Kidney (tissue), 14 donors: ENCODE results near the gene CAPZA1. TPM values are rescaled to one million over a fixed set of nuclear protein-coding genes. Genes with fewer than 3 reads are reported as not detected.

Experiments used
- DNase-seq, 5 donors: peaks; one replicate each; pipeline ENCODE4 v3.0.0-alpha.2; 2013 to 2020
- FAIRE-seq: peaks from 2 replicates; lab custom pipeline; 2012; peaks lifted over from hg19 to GRCh38; lab: Jason Lieb, UNC
- H3K27ac ChIP-seq, 2 donors: one replicate each; pipeline ENCODE4 v1.7.0; 2013; ENCODE audit warnings: low read depth in 2 of 2, low read length in 2 of 2, inconsistent platforms in 1 of 2
- H3K27me3 ChIP-seq: one replicate; pipeline ENCODE4 v1.7.1; 2013; ENCODE audit warnings: low read length, inconsistent platforms; ENCODE audit not compliant: control insufficient read depth, insufficient read depth
- H3K36me3 ChIP-seq, 3 donors: one replicate each; pipeline versions ENCODE4 v1.7.0 to v1.7.1; 2013; ENCODE audit warnings: low read length in 3 of 3, control low read depth in 1 of 3, inconsistent platforms in 1 of 3; ENCODE audit not compliant: insufficient read depth in 3 of 3, control insufficient read depth in 2 of 3
- H3K4me1 ChIP-seq, 3 donors: one replicate each; pipeline versions ENCODE4 v1.7.0 to v1.7.1; 2013; ENCODE audit warnings: low read length in 3 of 3, inconsistent platforms in 1 of 3, low read depth in 1 of 3; ENCODE audit not compliant: control insufficient read depth in 2 of 3, insufficient read depth in 2 of 3
- H3K4me3 ChIP-seq, 3 donors: one replicate each; pipeline versions ENCODE4 v1.7.0 to v1.8.1; 2013; ENCODE audit warnings: low read length in 3 of 3, control low read depth in 1 of 3, inconsistent platforms in 1 of 3
- H3K9ac ChIP-seq, 3 donors: one replicate each; pipeline versions ENCODE4 v1.7.0 to v1.7.1; 2013; ENCODE audit warnings: low read length in 3 of 3, control low read depth in 1 of 3, inconsistent platforms in 1 of 3
- H3K9me3 ChIP-seq, 3 donors: one replicate each; pipeline versions ENCODE4 v1.7.0 to v1.7.1; 2013; ENCODE audit warnings: low read length in 3 of 3, control low read depth in 1 of 3, inconsistent platforms in 1 of 3; ENCODE audit not compliant: control insufficient read depth in 2 of 3, insufficient read depth in 1 of 3
- intact Hi-C: fragments of 100-400 bp; cut with DNase I; formaldehyde crosslinking; loops from one replicate; pipeline ENCODE4 v1.11.1; 2022
- polyA plus RNA-seq: library from polyadenylated mRNA; stranded (reverse); fragments of 350-450 nt; fragmentation: Illumina TruSeq; extraction: RNeasy Lipid Tissue Mini Kit (QIAGEN cat#74804); gene quantifications from one replicate; pipeline ENCODE4 v1.2.3, GENCODE V29; 2014; ENCODE audit warnings: low read depth, low replicate concordance; ENCODE audit not compliant: insufficient read depth
- total RNA-seq: library from RNA; stranded (reverse); fragmentation: NEBNext Ultra II Directional; extraction: Animal tissue kit (Norgen Biotek cat#: 25700); gene quantifications from one replicate; pipeline ENCODE4 v1.2.1, GENCODE V29; 2021
- TF ChIP-seq, protein P1 (sequence below): IDR thresholded peaks from 3 replicates; pipeline ENCODE4 v1.5.1; 2012; ENCODE audit warnings: mild to moderate bottlenecking, moderate library complexity, borderline replicate concordance; ENCODE audit not compliant: insufficient read depth; ENCODE audit errors: extremely low read depth
- donor health status: control.
- donor health status: control.
- donor health status: control.
- donor health status: control.
- donor health status: control.
- donor health status: DM: yes; HTN: yes; CAD: no.
- donor health status: Normal renal cell carcinoma (clear cell type).

CAPZA1 gene
- total and polyA plus RNA-seq, 2 donors from 2014 or later: 40.3 to 98.7 TPM

DNA sequence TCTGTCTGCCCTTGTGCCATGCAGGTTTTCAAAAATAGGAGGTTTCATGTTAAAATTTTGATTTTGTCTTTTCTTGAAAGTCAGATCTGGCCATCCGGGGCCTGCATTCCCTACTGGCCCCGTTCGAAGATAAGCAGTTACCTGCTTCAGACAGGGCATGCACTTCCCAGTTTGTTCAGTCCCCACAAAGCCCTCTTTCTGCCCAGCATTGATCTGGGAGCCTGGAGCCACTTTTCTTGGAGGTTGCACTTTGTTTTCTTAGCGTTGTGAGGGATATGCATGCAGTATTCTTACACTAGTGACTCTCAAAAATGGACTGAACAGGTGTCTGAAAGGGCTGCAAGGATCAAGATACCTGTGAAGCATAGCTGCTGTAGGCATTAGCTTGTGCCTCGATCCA, 66.3 kb downstream of the CAPZA1 start:
- Histone ChIP-seq H3K9ac (no peak overlapping the region), H3K36me3 (peaks cover 4 to 9% (median 9%) of the 10 kb centered on the region in 3 donors), H3K27me3 (no peaks in the 10 kb centered on the region), H3K4me3 (no peak overlapping the region), H3K4me1 (peaks cover 0 to 4% (median 0%) of the 10 kb centered on the region in 3 donors), H3K27ac (no peak overlapping the region), H3K9me3 (no peaks in the 10 kb centered on the region)
- TF ChIP-seq, protein P1, sequence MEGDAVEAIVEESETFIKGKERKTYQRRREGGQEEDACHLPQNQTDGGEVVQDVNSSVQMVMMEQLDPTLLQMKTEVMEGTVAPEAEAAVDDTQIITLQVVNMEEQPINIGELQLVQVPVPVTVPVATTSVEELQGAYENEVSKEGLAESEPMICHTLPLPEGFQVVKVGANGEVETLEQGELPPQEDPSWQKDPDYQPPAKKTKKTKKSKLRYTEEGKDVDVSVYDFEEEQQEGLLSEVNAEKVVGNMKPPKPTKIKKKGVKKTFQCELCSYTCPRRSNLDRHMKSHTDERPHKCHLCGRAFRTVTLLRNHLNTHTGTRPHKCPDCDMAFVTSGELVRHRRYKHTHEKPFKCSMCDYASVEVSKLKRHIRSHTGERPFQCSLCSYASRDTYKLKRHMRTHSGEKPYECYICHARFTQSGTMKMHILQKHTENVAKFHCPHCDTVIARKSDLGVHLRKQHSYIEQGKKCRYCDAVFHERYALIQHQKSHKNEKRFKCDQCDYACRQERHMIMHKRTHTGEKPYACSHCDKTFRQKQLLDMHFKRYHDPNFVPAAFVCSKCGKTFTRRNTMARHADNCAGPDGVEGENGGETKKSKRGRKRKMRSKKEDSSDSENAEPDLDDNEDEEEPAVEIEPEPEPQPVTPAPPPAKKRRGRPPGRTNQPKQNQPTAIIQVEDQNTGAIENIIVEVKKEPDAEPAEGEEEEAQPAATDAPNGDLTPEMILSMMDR: no peak
- intact Hi-C loops: no loop called here
- no peak for FAIRE-seq
- no peak for DNase-seq

DNA sequence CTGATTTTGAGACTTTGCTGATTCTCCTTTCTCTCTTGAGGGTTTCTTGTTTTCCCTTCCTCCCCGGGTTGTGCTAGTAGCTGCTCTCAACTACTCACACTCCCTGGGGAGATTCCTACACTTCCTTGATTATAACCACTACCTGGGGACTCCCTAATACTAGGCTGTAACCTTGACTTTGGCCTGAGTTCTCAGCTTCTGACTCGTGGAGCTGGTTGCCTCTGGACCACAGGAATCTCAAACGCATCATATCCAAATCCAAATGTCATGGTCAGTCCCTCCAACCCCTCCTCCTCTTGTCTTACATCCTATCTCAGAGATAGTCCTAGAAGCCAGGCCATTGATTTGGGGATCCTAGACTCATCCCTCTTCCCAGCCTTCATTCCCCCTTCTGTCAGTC, 66.8 kb downstream of the CAPZA1 start:
- Histone ChIP-seq H3K4me3 (no peak overlapping the region), H3K27ac (no peak overlapping the region), H3K27me3 (no peaks in the 10 kb centered on the region), H3K9ac (no peak overlapping the region), H3K36me3 (peaks cover 4 to 11% (median 9%) of the 10 kb centered on the region in 3 donors), H3K9me3 (no peaks in the 10 kb centered on the region), H3K4me1 (peaks cover 0 to 4% (median 0%) of the 10 kb centered on the region in 3 donors)
- TF ChIP-seq, protein P1: no peak
- no peak for FAIRE-seq
- intact Hi-C loops: no loop called here
- no peak for DNase-seq

DNA sequence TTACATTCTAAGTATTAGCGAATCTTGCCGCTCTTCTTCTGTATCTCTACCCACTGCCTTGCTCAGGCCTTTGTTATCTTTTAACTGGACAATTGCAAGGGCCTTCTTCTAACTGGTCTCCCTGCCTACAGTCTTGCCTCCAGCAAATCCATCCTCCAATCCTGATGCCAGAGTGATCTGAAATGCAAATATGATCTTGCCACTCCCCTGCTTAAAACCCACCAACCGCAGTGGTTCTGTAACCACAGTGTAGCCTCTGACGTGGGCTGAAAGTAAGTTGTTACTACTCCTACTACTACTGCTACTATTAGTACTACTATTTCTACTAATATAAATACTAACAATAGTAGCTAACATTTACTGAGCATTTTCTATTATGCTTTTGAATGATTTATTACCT, 67.2 kb downstream of the CAPZA1 start:
- no peaks in the 10 kb centered on the region for H3K27me3 ChIP-seq
- no peak overlapping the region for H3K4me3 ChIP-seq
- H3K9ac ChIP-seq: no peak overlapping the region
- intact Hi-C loops: no loop called here
- no peaks in the 10 kb centered on the region for H3K9me3 ChIP-seq
- FAIRE-seq (no peak), DNase-seq (no peak)
- TF ChIP-seq, protein P1: no peak
- peaks cover 0 to 4% (median 0%) of the 10 kb centered on the region in 3 donors for H3K4me1 ChIP-seq
- H3K27ac ChIP-seq: no peak overlapping the region
- H3K36me3 ChIP-seq: peaks cover 4 to 15% (median 13%) of the 10 kb centered on the region in 3 donors

DNA sequence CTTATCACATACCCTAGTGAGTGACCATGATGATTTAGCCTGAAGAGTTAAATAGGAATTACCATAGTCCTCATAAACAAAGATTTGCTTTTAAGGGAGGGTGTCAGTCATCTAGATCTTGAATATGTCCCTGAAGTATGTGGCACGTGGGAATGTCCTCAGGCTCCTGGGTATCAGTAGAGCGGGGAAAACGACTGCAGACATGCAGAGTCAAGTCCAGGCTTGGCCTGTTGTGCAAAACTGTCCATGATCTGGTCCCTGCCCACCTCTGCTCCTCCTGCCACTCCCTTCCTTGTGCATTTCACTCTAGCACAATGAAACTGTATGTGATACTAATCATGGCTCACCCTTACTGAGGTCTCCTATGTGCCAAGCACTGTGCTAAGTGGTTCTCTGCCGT, 67.7 kb downstream of the CAPZA1 start:
- TF ChIP-seq, protein P1: no peak
- no peak overlapping the region for H3K4me3 ChIP-seq
- no peak for FAIRE-seq
- H3K9me3 ChIP-seq: no peaks in the 10 kb centered on the region
- H3K9ac ChIP-seq: no peak overlapping the region
- no peak for DNase-seq
- peaks cover 0 to 4% (median 0%) of the 10 kb centered on the region in 3 donors for H3K4me1 ChIP-seq
- H3K36me3 ChIP-seq: peaks cover 4 to 19% (median 15%) of the 10 kb centered on the region in 3 donors
- intact Hi-C loops: no loop called here
- no peak overlapping the region for H3K27ac ChIP-seq
- H3K27me3 ChIP-seq: no peaks in the 10 kb centered on the region
